Muscle of back (tissue), 11 donors: ENCODE measurements around the gene TMEM128. TPM values are rescaled to one million over a fixed set of nuclear protein-coding genes. Genes with fewer than 3 reads are reported as not detected.
"Not testable (repeated sequence)": the region's sequence is repeated elsewhere in the genome, so short reads cannot be mapped to it uniquely, and the experiment has no call there.

Experiments
- DNase-seq, 3 donors: peaks; one replicate each; pipeline versions ENCODE4 v3.0.0 to v3.0.0-alpha.2; 2013
- polyA plus RNA-seq, 10 donors: library from polyadenylated mRNA; unstranded; fragments of 120-200 nt; gene quantifications; one replicate each; pipeline ENCODE4 v1.2.1, GENCODE V29; 2013; ENCODE audit not compliant: insufficient read length in 10 of 10

The TMEM128 gene
- polyA plus RNA-seq, 10 donors: 17.9 to 25.7 (median 21.1) TPM

DNA sequence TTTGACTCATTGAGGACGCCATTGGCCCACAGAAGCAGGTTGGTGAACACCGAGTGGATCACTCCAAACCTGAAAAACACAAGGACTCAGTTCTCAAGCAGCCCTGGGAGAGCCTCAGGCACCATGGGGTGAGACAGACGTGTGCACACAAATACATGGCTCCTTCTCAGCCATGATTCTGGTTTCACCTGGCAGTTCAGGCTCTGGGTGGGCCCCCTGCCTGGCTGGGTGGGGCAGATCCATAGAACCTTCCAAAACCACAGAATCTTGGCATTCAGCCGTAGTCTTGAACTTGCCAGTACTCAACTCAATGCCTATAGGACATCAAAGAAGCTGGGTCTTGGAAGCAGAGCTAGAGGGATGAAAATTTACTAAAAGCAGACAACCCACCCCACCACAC is 45.5 kb downstream of the TMEM128 start:
- no peak for DNase-seq

DNA sequence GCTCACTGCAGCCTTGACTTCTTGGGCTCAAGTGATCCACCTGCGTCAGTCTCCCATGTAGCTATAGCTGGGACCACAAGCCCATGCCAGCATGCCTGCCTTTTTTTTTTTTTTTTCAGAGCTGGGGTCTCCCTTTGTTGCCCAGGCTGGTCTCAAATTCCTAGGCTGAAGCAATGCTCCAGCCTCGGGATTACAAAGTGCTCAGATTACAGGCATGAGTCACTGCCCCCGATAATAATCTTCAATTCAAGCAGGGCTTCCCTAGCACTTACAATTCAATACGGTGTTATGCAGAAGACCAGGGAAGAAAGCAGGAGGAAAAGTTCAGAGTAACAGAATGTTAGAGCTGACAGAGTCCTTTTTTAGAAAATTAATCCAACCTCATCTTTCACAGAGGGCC is 47.4 kb downstream of the TMEM128 start:
- no peak for DNase-seq

DNA sequence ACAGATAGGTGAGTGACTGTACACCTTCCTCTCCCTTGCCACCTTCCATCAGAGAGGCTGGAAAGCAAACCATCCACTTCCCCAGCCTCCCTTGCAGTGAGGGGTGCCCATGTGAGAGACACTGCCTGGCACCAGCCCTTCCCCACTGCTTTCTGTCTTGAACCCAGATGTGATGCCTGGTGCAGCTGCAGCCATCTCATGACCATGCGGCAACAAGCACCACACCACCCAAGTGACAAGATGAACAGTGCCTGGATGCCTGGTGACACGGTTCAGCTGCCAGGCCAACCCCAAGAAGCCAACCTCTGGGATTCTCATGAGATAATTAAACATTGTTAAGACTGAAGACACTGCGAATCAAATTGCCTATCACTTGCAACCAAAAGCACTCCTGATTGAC is 52.7 kb downstream of the TMEM128 start:
- no peak for DNase-seq

DNA sequence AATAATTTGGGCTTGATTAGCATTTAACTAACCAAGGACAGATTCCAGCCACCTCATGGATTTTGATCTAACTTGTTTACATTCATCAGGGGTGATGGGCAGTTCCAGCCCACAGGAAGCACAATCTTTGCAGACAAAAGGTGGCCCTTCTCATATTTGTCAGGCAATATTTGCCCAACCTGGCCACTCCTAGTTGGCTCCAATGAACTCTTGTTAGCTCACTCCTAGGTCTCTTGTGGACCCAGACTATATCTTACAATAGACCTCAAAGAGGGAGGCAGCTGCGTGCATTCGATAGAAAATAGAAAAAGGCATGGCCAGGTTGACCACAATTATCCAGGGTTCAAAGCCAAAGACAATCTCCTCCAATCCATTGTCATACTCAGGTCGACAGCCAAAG is 59.5 kb downstream of the TMEM128 start:
- not testable (repeated sequence) for DNase-seq

Other genes with a start within 250 kb of the TMEM128 start
- gene OTOP1, start 21.3 kb downstream of the TMEM128 start, polyA plus RNA-seq: not detected
- 10 to 100 TPM; 13.4 to 18.2 (median 16.0) TPM for gene LYAR, start 41.9 kb upstream of the TMEM128 start, polyA plus RNA-seq
- 1 to 10 TPM; 3.9 to 6.7 (median 5.3) TPM for gene ZBTB49, start 42.0 kb upstream of the TMEM128 start, polyA plus RNA-seq
- gene NSG1, start 138.9 kb upstream of the TMEM128 start, polyA plus RNA-seq: 10 to 100 TPM in 2 of 10 donors, 1 to 10 TPM in 8; 1.3 to 19.7 (median 3.0) TPM